Measurements from ENCODE around the gene NTRK2.

DNA sequence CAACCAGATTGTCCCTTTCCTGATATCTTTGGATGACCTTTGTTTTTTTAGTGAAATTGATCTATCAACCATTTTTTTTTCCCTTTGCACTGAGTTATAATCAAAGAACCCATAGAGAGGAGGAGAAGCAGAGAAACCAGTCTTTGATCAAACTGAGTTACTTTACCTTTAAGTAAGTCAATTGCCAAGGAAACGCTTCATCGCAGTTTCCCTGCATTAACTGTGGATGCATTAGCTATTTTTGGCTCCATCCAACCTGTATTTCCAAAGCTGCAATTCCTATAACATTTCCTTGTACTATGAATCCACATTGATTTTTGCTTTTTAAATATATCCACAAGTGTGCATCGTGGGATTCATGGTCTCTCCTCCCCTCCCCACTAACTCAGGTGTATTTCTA, 268.1 kb downstream of the NTRK2 start:
- no peak for TF ChIP-seq ZNF8 (CRISPR knock-in tag; IDR thresholded peaks at IDR 0.05)
- no peak for TF ChIP-seq ZFP3 (CRISPR knock-in tag; IDR thresholded peaks at IDR 0.05)
- TF ChIP-seq ARNTL (CRISPR knock-in tag; IDR thresholded peaks at IDR 0.05; ENCODE audit: borderline replicate concordance, low read depth), result no peak
